ENCODE data around the gene DHX40. TPM values are rescaled to one million over a fixed set of nuclear protein-coding genes. Genes with fewer than 3 reads are reported as not detected.
"Not testable (repeated sequence)": the region's sequence is repeated elsewhere in the genome, so short reads cannot be mapped to it uniquely, and the experiment has no call there.

The DHX40 gene
- polyA plus RNA-seq, 4 donors, result 9.6 to 32.2 (median 12.5) TPM

DNA sequence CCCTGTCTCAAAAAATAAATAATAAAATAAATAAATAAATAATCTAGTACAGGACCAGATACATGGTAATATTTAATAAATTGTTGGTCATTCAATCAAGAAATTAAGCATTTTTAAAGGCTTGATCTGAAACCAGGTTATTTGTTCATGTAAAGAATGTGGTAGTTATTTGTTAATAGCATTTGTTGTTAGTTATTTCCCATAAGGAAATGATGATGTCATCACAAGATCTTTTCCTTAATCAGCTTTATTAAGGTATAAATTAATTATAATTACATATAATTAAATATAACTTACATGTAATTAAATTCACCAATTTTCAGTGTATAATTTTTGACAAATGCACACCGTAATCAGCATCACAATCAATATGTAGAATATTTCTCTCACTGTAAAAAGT, 19.5 kb upstream of the DHX40 start:
- WGBS, 3 donors, result 90 to 100% (median 97%) methylated on average over 1 of the region's 1 CpG
- no peak for FAIRE-seq
- no peak for DNase-seq
- Histone ChIP-seq H3K9me3 (ENCODE audit: control insufficient read depth in 2 of 2, insufficient read depth in 1 of 2, low read depth in 1 of 2, low read length in 1 of 2) (no peaks in the 10 kb centered on the region), H3K36me3 (ENCODE audit: control insufficient read depth in 3 of 3, insufficient read depth in 2 of 3, low read depth in 1 of 3, low read length in 3 of 3) (no peaks in the 10 kb centered on the region), H3K27me3 (ENCODE audit: control insufficient read depth in 3 of 3, insufficient read depth in 3 of 3, low read length in 3 of 3) (no peaks in the 10 kb centered on the region), H3K4me3 (ENCODE audit: low read depth in 1 of 3, low read length in 3 of 3) (no peak overlapping the region), H3K4me1 (ENCODE audit: control insufficient read depth in 3 of 3, insufficient read depth in 2 of 3, low read depth in 1 of 3, low read length in 2 of 3) (no peaks in the 10 kb centered on the region), H3K27ac (ENCODE audit: low read depth in 1 of 3, low read length in 2 of 3) (no peak overlapping the region)

DNA sequence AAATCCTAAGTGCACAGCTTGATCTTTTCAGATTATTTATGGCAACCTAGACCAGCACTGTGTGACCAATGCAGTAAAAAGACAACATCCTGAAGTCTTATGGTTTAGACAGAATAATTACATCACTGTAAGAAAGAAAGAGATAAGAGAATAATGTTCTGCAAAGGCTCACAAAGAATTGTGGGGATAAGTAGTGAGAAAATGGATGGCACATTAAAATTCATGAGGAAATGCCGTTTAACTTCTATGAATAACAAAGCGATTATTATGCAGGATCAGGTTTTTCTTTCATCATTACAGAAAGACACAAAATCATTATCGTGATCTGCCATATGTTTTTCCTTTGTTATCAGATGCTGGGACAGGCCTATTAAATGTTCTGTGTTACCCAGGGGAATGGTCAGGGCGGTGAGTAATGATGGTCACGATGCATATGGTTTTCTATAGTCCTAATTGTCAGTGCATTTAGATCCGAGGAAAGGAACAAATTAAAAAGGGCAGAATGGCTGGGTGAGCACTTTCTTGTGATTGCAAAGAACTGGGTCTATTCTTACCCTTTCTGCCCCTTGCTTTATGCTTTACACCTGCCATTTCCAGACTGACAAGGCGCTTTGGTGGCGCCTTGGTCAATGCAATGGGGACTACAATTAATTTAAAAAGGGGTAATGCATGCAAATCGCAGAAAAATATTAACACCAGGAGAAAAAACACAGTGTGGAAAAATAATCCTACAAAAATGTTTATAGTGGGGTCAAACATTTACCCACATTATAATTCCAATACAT, 18.1 kb upstream of the DHX40 start:
- Histone ChIP-seq H3K9me3 (ENCODE audit: control insufficient read depth in 2 of 2, insufficient read depth in 1 of 2, low read depth in 1 of 2, low read length in 1 of 2) (no peaks in the 10 kb centered on the region), H3K27me3 (ENCODE audit: control insufficient read depth in 3 of 3, insufficient read depth in 3 of 3, low read length in 3 of 3) (no peaks in the 10 kb centered on the region), H3K4me1 (ENCODE audit: control insufficient read depth in 3 of 3, insufficient read depth in 2 of 3, low read depth in 1 of 3, low read length in 2 of 3) (no peaks in the 10 kb centered on the region), H3K36me3 (ENCODE audit: control insufficient read depth in 3 of 3, insufficient read depth in 2 of 3, low read depth in 1 of 3, low read length in 3 of 3) (no peaks in the 10 kb centered on the region), H3K4me3 (ENCODE audit: low read depth in 1 of 3, low read length in 3 of 3) (no peak overlapping the region), H3K27ac (ENCODE audit: low read depth in 1 of 3, low read length in 2 of 3) (no peak overlapping the region)
- FAIRE-seq, result no peak
- no peak for DNase-seq
- 76 to 87% (median 85%) methylated on average over 9 of the region's 9 CpGs for WGBS, 3 donors

DNA sequence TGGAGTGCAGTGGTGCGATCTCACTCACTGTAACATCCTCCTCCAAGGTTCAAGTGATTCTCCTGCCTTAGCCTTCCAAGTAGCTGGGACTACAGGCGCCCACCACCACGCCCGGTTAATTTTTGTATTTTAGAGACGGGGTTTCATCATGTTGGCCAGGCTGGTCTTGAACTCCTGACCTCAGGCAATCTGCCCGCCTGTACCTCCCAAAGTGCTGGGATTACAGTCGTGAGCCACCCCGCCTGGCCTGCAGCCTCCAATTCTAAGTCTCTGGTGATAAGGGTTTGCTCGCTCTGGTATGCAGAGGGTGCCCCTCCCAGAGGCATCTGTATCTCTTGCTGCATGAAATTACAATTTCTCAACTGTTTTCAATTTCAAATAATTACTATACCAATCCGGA, 16.4 kb upstream of the DHX40 start:
- 67 to 82% (median 76%) methylated on average over 10 of the region's 10 CpGs for WGBS, 3 donors
- H3K4me3 ChIP-seq (ENCODE audit: low read depth in 1 of 3, low read length in 3 of 3); H3K9me3 ChIP-seq (ENCODE audit: control insufficient read depth in 2 of 2, insufficient read depth in 1 of 2, low read depth in 1 of 2, low read length in 1 of 2); H3K36me3 ChIP-seq (ENCODE audit: control insufficient read depth in 3 of 3, insufficient read depth in 2 of 3, low read depth in 1 of 3, low read length in 3 of 3); H3K27me3 ChIP-seq (ENCODE audit: control insufficient read depth in 3 of 3, insufficient read depth in 3 of 3, low read length in 3 of 3); DNase-seq; H3K27ac ChIP-seq (ENCODE audit: low read depth in 1 of 3, low read length in 2 of 3); FAIRE-seq; H3K4me1 ChIP-seq (ENCODE audit: control insufficient read depth in 3 of 3, insufficient read depth in 2 of 3, low read depth in 1 of 3, low read length in 2 of 3): not testable (repeated sequence)

DNA sequence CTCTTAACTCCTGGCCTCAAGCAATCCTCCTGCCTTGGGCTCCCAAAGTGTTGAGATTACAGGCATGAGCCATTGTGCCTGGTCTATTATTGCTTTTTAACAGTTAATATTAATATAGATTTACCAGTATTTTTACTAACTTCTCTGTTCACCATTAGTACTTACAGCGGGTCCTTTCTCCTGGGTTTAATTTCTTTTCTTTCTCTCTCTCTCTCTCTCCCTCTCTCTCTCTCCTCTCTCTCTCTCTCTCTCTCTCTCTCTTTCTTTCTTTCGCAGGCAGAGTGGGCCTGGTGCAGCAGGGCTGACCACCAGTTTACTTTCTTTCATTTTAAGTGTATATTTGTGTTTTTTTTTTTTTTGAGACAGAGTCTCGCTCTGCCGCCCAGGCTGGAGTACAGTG, 14.7 kb upstream of the DHX40 start:
- 96 to 100% (median 98%) methylated on average over 2 to 3 of the region's 4 CpGs for WGBS, 3 donors
- H3K9me3 ChIP-seq (ENCODE audit: control insufficient read depth in 2 of 2, insufficient read depth in 1 of 2, low read depth in 1 of 2, low read length in 1 of 2), result no peaks in the 10 kb centered on the region
- DNase-seq (no peak), FAIRE-seq (no peak)
- no peaks in the 10 kb centered on the region for H3K27me3 ChIP-seq (ENCODE audit: control insufficient read depth in 3 of 3, insufficient read depth in 3 of 3, low read length in 3 of 3)
- no peak overlapping the region for H3K4me3 ChIP-seq (ENCODE audit: low read depth in 1 of 3, low read length in 3 of 3)
- H3K4me1 ChIP-seq (ENCODE audit: control insufficient read depth in 3 of 3, insufficient read depth in 2 of 3, low read depth in 1 of 3, low read length in 2 of 3), result peaks cover 0 to 2% (median 0%) of the 10 kb centered on the region in 3 donors
- H3K36me3 ChIP-seq (ENCODE audit: control insufficient read depth in 3 of 3, insufficient read depth in 2 of 3, low read depth in 1 of 3, low read length in 3 of 3), result no peaks in the 10 kb centered on the region
- no peak overlapping the region for H3K27ac ChIP-seq (ENCODE audit: low read depth in 1 of 3, low read length in 2 of 3)

DNA sequence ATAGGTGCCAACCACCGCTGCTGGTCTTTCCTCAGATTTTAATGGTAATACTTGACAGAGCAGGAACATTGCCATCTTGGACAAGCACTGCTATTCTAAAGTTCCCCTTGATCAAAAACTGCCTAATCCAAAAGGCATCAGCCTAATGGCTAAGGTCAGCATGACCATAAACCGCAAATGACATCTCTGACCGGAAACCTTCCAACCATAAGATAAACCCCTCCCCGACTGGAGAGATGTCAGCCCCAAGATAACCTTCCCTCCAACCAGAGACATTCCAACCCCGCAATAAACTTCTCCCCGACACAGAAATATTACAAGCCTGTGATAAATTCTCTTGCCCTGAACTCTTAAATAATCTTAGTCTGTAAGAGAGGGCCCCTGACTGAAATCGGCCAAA, 7.4 kb upstream of the DHX40 start:
- no peaks in the 10 kb centered on the region for H3K9me3 ChIP-seq (ENCODE audit: control insufficient read depth in 2 of 2, insufficient read depth in 1 of 2, low read depth in 1 of 2, low read length in 1 of 2)
- H3K27me3 ChIP-seq (ENCODE audit: control insufficient read depth in 3 of 3, insufficient read depth in 3 of 3, low read length in 3 of 3), result no peaks in the 10 kb centered on the region
- no peak overlapping the region for H3K4me3 ChIP-seq (ENCODE audit: low read depth in 1 of 3, low read length in 3 of 3)
- DNase-seq, result no peak
- no peak overlapping the region for H3K27ac ChIP-seq (ENCODE audit: low read depth in 1 of 3, low read length in 2 of 3)
- H3K4me1 ChIP-seq (ENCODE audit: control insufficient read depth in 3 of 3, insufficient read depth in 2 of 3, low read depth in 1 of 3, low read length in 2 of 3), result peaks cover 0 to 2% (median 0%) of the 10 kb centered on the region in 3 donors
- WGBS, 3 donors, result 69 to 77% (median 76%) methylated on average over 7 of the region's 7 CpGs
- no peaks in the 10 kb centered on the region for H3K36me3 ChIP-seq (ENCODE audit: control insufficient read depth in 3 of 3, insufficient read depth in 2 of 3, low read depth in 1 of 3, low read length in 3 of 3)
- FAIRE-seq, result no peak

DNA sequence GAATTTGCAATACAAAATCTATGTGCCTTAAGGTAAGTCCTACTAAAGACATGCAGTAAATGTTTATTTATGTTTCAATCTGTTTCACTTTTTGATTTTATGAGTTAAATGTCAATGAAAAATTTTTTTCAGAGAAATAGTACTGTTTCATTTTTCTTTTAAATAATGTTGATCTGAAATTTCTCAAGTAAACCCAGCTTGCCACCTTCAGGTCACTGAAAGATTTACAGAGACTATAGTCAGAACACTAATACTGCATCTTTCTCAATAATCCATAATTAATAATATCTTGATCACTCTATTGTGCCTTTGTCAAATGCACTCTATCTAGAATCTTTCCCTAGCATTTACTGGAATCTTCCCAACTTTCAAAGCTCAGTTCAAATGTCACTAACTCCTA, 6.5 kb upstream of the DHX40 start:
- H3K27ac ChIP-seq (ENCODE audit: low read depth in 1 of 3, low read length in 2 of 3), result no peak overlapping the region
- no peak for FAIRE-seq
- H3K27me3 ChIP-seq (ENCODE audit: control insufficient read depth in 3 of 3, insufficient read depth in 3 of 3, low read length in 3 of 3), result no peaks in the 10 kb centered on the region
- H3K36me3 ChIP-seq (ENCODE audit: control insufficient read depth in 3 of 3, insufficient read depth in 2 of 3, low read depth in 1 of 3, low read length in 3 of 3), result no peaks in the 10 kb centered on the region
- peak in 1 of 2 donors; percentile 5 for DNase-seq
- no peak overlapping the region for H3K4me3 ChIP-seq (ENCODE audit: low read depth in 1 of 3, low read length in 3 of 3)
- no peaks in the 10 kb centered on the region for H3K9me3 ChIP-seq (ENCODE audit: control insufficient read depth in 2 of 2, insufficient read depth in 1 of 2, low read depth in 1 of 2, low read length in 1 of 2)
- peaks cover 0 to 2% (median 0%) of the 10 kb centered on the region in 3 donors for H3K4me1 ChIP-seq (ENCODE audit: control insufficient read depth in 3 of 3, insufficient read depth in 2 of 3, low read depth in 1 of 3, low read length in 2 of 3)

DNA sequence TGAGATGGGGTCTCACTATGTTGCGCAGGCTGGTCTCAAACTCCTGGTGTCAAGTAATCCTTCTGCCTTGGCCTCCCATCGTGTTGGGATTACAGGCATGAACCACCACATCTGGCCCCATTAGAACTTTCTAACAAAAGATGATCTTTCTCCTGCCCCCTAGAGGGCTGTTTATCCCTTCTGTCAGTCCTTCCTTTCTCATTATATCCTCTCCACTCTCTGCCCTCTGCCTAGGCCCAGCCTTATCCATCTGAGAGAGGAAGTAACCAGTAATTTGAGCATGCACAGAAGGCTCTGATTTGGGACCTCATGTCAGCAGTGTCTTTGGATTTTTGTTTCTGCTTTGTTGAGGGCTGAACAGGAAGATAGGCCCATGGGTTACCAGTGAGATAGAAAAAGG, 4.4 kb upstream of the DHX40 start:
- peaks cover 0 to 5% (median 0%) of the 10 kb centered on the region in 3 donors for H3K27me3 ChIP-seq (ENCODE audit: control insufficient read depth in 3 of 3, insufficient read depth in 3 of 3, low read length in 3 of 3)
- DNase-seq (peak; percentile 5 to 18), FAIRE-seq (no peak)
- H3K36me3 ChIP-seq (ENCODE audit: control insufficient read depth in 3 of 3, insufficient read depth in 2 of 3, low read depth in 1 of 3, low read length in 3 of 3), result no peaks in the 10 kb centered on the region
- H3K4me3 ChIP-seq (ENCODE audit: low read depth in 1 of 3, low read length in 3 of 3), result no peak overlapping the region
- WGBS, 3 donors, result 83 to 92% (median 84%) methylated on average over 2 of the region's 2 CpGs
- H3K9me3 ChIP-seq (ENCODE audit: control insufficient read depth in 2 of 2, insufficient read depth in 1 of 2, low read depth in 1 of 2, low read length in 1 of 2), result peaks cover 0 to 6% of the 10 kb centered on the region in 2 donors
- peaks cover 0 to 3% (median 0%) of the 10 kb centered on the region in 3 donors for H3K4me1 ChIP-seq (ENCODE audit: control insufficient read depth in 3 of 3, insufficient read depth in 2 of 3, low read depth in 1 of 3, low read length in 2 of 3)
- H3K27ac ChIP-seq (ENCODE audit: low read depth in 1 of 3, low read length in 2 of 3), result no peak overlapping the region

DNA sequence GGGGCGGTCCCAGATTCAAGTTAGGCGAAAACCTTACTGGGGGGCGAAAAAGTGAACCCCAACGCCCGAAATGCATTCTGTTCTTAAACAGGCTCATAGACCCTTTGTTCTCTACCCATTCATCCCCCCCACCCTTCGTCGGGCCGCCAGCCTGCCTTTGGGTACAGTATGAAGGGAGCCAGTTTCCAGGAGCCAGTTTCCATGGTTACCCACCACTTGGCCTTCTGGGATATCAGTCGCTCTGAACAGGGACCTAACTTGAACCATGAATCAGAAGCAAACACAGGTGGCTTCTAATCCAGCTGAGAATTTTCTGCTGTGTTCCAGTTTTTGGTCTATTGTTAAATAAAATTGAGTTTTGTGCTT, 532 bp downstream of the DHX40 start:
- 0 to 1% (median 1%) methylated on average over 9 of the region's 9 CpGs for WGBS, 3 donors
- no peak for FAIRE-seq
- peaks cover 0 to 5% (median 0%) of the 10 kb centered on the region in 3 donors for H3K27me3 ChIP-seq (ENCODE audit: control insufficient read depth in 3 of 3, insufficient read depth in 3 of 3, low read length in 3 of 3)

DNA sequence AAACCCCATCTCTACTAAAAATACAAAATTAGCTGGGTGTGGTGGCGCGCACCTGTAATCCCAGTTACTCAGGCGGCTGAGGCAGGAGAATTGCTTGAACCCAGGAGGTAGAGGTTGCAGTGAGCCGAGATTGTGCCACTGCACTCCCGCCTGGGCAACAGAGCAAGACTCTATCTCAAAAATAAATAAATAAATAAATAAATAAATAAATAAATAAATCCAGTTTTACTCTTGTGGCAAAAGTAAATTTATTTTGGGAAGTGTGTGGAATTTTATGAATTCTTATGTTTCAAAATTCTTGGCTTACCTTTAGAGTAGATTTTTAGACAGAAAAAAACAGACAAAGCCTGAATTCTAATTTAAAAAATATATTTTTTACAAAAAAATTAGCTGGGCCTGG, 3.7 kb downstream of the DHX40 start:
- H3K27me3 ChIP-seq (ENCODE audit: control insufficient read depth in 3 of 3, insufficient read depth in 3 of 3, low read length in 3 of 3); H3K4me1 ChIP-seq (ENCODE audit: control insufficient read depth in 3 of 3, insufficient read depth in 2 of 3, low read depth in 1 of 3, low read length in 2 of 3); DNase-seq; H3K9me3 ChIP-seq (ENCODE audit: control insufficient read depth in 2 of 2, insufficient read depth in 1 of 2, low read depth in 1 of 2, low read length in 1 of 2); H3K4me3 ChIP-seq (ENCODE audit: low read depth in 1 of 3, low read length in 3 of 3); FAIRE-seq; H3K27ac ChIP-seq (ENCODE audit: low read depth in 1 of 3, low read length in 2 of 3): not testable (repeated sequence)
- peaks cover 0 to 17% (median 0%) of the 10 kb centered on the region in 3 donors for H3K36me3 ChIP-seq (ENCODE audit: control insufficient read depth in 3 of 3, insufficient read depth in 2 of 3, low read depth in 1 of 3, low read length in 3 of 3)
- WGBS, 3 donors, result 97 to 99% (median 98%) methylated on average over 5 of the region's 5 CpGs

More for the DNA sequence above, 532 bp downstream of the DHX40 start:
- Histone ChIP-seq H3K9me3 (ENCODE audit: control insufficient read depth in 2 of 2, insufficient read depth in 1 of 2, low read depth in 1 of 2, low read length in 1 of 2) (peaks cover 0 to 6% of the 10 kb centered on the region in 2 donors), H3K36me3 (ENCODE audit: control insufficient read depth in 3 of 3, insufficient read depth in 2 of 3, low read depth in 1 of 3, low read length in 3 of 3) (peaks cover 0 to 6% (median 0%) of the 10 kb centered on the region in 3 donors), H3K4me3 (ENCODE audit: low read depth in 1 of 3, low read length in 3 of 3) (peak overlapping the region; percentile 72 to 98 (median 85)), H3K27ac (ENCODE audit: low read depth in 1 of 3, low read length in 2 of 3) (peak overlapping the region; percentile 6 to 85 (median 83)), H3K4me1 (ENCODE audit: control insufficient read depth in 3 of 3, insufficient read depth in 2 of 3, low read depth in 1 of 3, low read length in 2 of 3) (peaks cover 0 to 3% (median 0%) of the 10 kb centered on the region in 3 donors)
- peak; percentile 57 to 82 for DNase-seq

All from small intestine (tissue), 7 donors.